Measurements from ENCODE around the gene STPG2. TPM values are rescaled to one million over a fixed set of nuclear protein-coding genes. Genes with fewer than 3 reads are reported as not detected.
"Not testable (repeated sequence)": the region's sequence is repeated elsewhere in the genome, so short reads cannot be mapped to it uniquely, and the experiment has no call there.

STPG2 gene
- total RNA-seq, 1 donor from 2014 or later: 0.66 TPM

DNA sequence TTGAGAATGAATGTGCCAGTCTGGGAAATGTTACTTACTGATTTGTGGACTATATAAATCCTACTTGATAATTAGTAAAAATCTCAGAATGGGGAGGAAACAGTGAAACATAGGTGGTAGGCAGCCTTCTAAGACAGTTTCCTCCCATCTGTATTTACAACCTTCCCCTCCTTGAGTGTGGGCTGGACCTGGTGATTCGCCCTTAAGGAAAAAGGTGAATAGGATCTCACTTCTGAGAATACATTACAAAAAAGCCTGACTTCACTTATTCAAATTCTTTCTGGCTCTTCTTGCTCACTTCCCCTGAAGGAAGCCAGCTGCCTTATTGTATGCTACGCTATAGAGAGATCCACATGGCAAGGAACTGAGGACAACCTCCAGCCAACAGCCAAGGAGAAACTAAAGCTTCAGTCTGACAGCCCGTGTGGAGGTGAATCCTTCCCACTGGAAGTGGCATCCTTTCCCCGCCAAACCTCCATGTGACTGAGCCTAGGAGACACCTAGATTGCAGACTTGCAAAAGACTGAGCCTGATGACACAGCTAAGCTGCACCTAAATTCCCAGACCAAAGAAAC, 585.0 kb downstream of the STPG2 start:
- Mint-ChIP-seq H3K27ac (ENCODE audit: unreplicated experiment) (no peak overlapping the region), H3K36me3 (ENCODE audit: unreplicated experiment) (no peaks in the 10 kb centered on the region), H3K27me3 (ENCODE audit: unreplicated experiment) (no peaks in the 10 kb centered on the region), H3K4me3 (ENCODE audit: unreplicated experiment) (no peak overlapping the region), H3K4me1 (ENCODE audit: low read depth, unreplicated experiment) (no peaks in the 10 kb centered on the region), H3K9me3 (ENCODE audit: unreplicated experiment) (no peaks in the 10 kb centered on the region)
- DNase-seq: no peak
- TF ChIP-seq, protein P1, sequence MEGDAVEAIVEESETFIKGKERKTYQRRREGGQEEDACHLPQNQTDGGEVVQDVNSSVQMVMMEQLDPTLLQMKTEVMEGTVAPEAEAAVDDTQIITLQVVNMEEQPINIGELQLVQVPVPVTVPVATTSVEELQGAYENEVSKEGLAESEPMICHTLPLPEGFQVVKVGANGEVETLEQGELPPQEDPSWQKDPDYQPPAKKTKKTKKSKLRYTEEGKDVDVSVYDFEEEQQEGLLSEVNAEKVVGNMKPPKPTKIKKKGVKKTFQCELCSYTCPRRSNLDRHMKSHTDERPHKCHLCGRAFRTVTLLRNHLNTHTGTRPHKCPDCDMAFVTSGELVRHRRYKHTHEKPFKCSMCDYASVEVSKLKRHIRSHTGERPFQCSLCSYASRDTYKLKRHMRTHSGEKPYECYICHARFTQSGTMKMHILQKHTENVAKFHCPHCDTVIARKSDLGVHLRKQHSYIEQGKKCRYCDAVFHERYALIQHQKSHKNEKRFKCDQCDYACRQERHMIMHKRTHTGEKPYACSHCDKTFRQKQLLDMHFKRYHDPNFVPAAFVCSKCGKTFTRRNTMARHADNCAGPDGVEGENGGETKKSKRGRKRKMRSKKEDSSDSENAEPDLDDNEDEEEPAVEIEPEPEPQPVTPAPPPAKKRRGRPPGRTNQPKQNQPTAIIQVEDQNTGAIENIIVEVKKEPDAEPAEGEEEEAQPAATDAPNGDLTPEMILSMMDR (IDR thresholded peaks at IDR 0.05; ENCODE audit: partially characterized antibody, unreplicated experiment): no peak

DNA sequence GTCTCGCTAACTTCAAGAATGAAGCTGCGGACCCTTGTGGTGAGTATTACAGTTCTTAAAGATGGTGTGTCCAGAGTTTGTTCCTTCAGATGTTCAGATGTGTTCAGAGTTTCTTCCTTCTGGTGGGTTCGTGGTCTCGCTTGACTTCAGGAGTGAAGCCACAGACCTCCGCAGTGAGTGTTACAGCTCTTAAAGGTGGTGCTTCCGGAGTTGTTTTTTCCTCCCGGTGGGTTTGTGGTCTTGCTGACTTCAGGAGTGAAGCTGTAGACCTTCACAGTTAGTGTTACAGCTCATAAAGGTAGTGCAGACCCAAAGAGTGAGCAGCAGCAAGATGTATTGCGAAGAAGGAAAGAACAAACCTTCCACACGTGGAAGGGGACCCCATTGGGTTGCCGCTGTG, 592.6 kb downstream of the STPG2 start:
- not testable (repeated sequence) for H3K36me3 Mint-ChIP-seq (ENCODE audit: unreplicated experiment); H3K27me3 Mint-ChIP-seq (ENCODE audit: unreplicated experiment); DNase-seq; H3K9me3 Mint-ChIP-seq (ENCODE audit: unreplicated experiment); H3K4me3 Mint-ChIP-seq (ENCODE audit: unreplicated experiment); H3K4me1 Mint-ChIP-seq (ENCODE audit: low read depth, unreplicated experiment); H3K27ac Mint-ChIP-seq (ENCODE audit: unreplicated experiment)

DNA sequence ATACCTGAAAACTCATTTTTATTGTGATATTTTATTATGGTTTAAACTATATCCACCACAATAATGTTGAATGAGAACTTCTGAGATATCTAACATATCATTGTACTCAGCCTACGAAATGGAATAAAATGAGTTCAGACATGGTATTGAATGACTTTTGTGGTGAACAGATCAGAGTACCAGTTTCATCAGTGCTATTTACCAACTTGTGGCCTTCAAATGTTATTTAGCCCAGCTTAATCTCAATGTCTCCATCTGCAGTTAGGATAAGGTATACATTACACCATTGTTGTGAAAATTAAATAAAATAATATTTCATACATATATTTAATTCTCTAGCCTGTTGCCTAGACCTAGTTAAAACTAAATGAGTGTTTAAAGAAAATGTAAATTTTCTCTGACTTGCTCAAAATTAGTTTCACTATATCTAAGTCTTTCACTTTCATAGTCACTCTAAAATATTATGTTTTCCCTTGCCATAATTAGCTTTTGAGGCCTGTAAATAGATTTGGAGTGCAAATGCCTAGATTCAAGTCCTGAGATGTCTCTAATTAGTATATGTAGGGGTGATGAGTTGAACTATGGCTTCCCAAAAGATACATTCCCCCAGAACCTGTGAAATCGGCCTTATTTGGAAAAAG, 594.2 kb downstream of the STPG2 start:
- TF ChIP-seq, protein P1 (IDR thresholded peaks at IDR 0.05; ENCODE audit: partially characterized antibody, unreplicated experiment): no peak
- no peaks in the 10 kb centered on the region for H3K27me3 Mint-ChIP-seq (ENCODE audit: unreplicated experiment)
- no peaks in the 10 kb centered on the region for H3K36me3 Mint-ChIP-seq (ENCODE audit: unreplicated experiment)
- no peaks in the 10 kb centered on the region for H3K4me1 Mint-ChIP-seq (ENCODE audit: low read depth, unreplicated experiment)
- no peak overlapping the region for H3K4me3 Mint-ChIP-seq (ENCODE audit: unreplicated experiment)
- H3K27ac Mint-ChIP-seq (ENCODE audit: unreplicated experiment): no peak overlapping the region
- H3K9me3 Mint-ChIP-seq (ENCODE audit: unreplicated experiment): no peaks in the 10 kb centered on the region
- DNase-seq: no peak

DNA sequence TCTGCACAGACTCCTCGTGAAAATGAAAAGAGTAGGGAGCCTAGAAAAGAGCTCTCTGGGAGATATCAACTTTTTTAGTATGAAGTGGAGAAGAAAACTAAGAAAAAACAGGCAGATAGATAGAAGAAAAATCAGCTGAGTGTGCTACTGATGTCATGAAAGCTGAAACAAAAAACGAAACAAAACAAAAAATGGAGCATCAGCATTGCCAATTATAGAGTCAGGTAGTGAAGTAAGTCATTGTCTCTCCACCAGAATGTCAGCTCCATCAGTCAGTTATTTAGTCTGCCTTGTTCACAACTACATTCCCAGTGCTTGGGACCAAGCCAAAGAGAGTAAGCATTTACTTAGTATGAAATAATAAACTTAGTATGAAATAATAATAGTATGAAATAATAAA, 595.1 kb downstream of the STPG2 start:
- no peak for DNase-seq
- TF ChIP-seq, protein P1 (IDR thresholded peaks at IDR 0.05; ENCODE audit: partially characterized antibody, unreplicated experiment): no peak
- no peak overlapping the region for H3K4me3 Mint-ChIP-seq (ENCODE audit: unreplicated experiment)
- H3K9me3 Mint-ChIP-seq (ENCODE audit: unreplicated experiment): no peaks in the 10 kb centered on the region
- H3K27ac Mint-ChIP-seq (ENCODE audit: unreplicated experiment): no peak overlapping the region
- H3K36me3 Mint-ChIP-seq (ENCODE audit: unreplicated experiment): no peaks in the 10 kb centered on the region
- no peaks in the 10 kb centered on the region for H3K4me1 Mint-ChIP-seq (ENCODE audit: low read depth, unreplicated experiment)
- no peaks in the 10 kb centered on the region for H3K27me3 Mint-ChIP-seq (ENCODE audit: unreplicated experiment)

DNA sequence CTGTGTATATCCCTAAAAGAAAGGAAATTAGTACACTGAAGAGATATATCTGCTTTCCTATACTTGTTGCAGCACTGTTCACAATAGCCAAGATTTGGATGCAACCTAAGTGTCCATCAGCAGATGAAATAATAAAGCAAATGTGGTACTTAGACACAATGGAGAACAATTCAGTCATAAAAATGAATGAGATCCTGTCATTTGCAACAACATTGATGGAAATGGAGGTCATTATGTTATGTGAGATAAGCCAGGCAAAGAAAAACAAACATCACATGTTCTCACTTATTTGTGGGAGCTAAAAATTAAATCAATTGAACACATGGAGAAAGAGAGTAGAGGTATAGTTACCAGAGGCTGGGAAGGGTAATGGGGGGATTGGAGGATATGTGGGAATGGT, 611.9 kb downstream of the STPG2 start:
- DNase-seq: no peak
- Mint-ChIP-seq H3K4me1 (ENCODE audit: low read depth, unreplicated experiment) (no peaks in the 10 kb centered on the region), H3K9me3 (ENCODE audit: unreplicated experiment) (no peaks in the 10 kb centered on the region), H3K36me3 (ENCODE audit: unreplicated experiment) (no peaks in the 10 kb centered on the region), H3K27me3 (ENCODE audit: unreplicated experiment) (no peaks in the 10 kb centered on the region), H3K4me3 (ENCODE audit: unreplicated experiment) (no peak overlapping the region), H3K27ac (ENCODE audit: unreplicated experiment) (no peak overlapping the region)
- TF ChIP-seq, protein P1 (IDR thresholded peaks at IDR 0.05; ENCODE audit: partially characterized antibody, unreplicated experiment): no peak

Data from glutamatergic neuron (in vitro differentiated cells).